Left ventricle myocardium inferior (tissue), 1 donor: Measurements from ENCODE around the gene WDR19. TPM values are rescaled to one million over a fixed set of nuclear protein-coding genes. Genes with fewer than 3 reads are reported as not detected.
"Not testable (repeated sequence)": the region's sequence is repeated elsewhere in the genome, so short reads cannot be mapped to it uniquely, and the experiment has no call there.

Experiments
- DNase-seq: peaks from one replicate; pipeline ENCODE4 v3.0.0-alpha.2; 2020
- H3K27ac ChIP-seq: fragments of 200-600 bp; replicated peaks from 2 replicates; pipeline ENCODE4 v1.8.0; 2021
- H3K27me3 ChIP-seq: fragments of 200-600 bp; 2 replicates; pipeline ENCODE4 v1.8.0; 2021; ENCODE audit warnings: low read depth
- H3K36me3 ChIP-seq: fragments of 200-600 bp; 2 replicates; pipeline ENCODE4 v1.8.0; 2021
- H3K4me1 ChIP-seq: fragments of 200-600 bp; 2 replicates; pipeline ENCODE4 v1.8.0; 2021
- H3K4me3 ChIP-seq: fragments of 200-600 bp; 2 replicates; pipeline ENCODE4 v1.8.0; 2021; ENCODE audit warnings: mild to moderate bottlenecking, moderate library complexity
- H3K9me3 ChIP-seq: fragments of 200-600 bp; replicated peaks from 2 replicates; pipeline ENCODE4 v1.8.0; 2021
- CTCF ChIP-seq: fragments of 200-600 bp; IDR thresholded peaks from 2 replicates; pipeline ENCODE4 v1.8.0; 2021; ENCODE audit warnings: antibody characterized with exemption, mild to moderate bottlenecking, borderline replicate concordance
- intact Hi-C: fragments of 100-400 bp; cut with micrococcal nuclease; formaldehyde crosslinking; loops from one replicate; pipeline ENCODE4 v1.11.0; 2022
- total RNA-seq: library from RNA; stranded (reverse); fragmentation: NEBNext Ultra II Directional; extraction: Animal tissue kit (Norgen Biotek cat#: 25700); gene quantifications from one replicate; pipeline ENCODE4 v1.2.1, GENCODE V29; 2021
- donor health status: DM: no; HTN: yes; CAD: no; lungs with severe emphysema.

The WDR19 gene
- total RNA-seq, 1 donor from 2014 or later: 10.4 TPM

GRCh38 chr4:39179681-39180080 lies 2.6 kb upstream of the WDR19 start:
- no peak for TF ChIP-seq CTCF
- intact Hi-C loops: no loop called here
- DNase-seq: no peak
- Histone ChIP-seq H3K27ac (no peak overlapping the region), H3K4me3 (no peak overlapping the region), H3K4me1 (peaks cover 24% of the 10 kb centered on the region), H3K36me3 (no peaks in the 10 kb centered on the region), H3K9me3 (no peaks in the 10 kb centered on the region), H3K27me3 (no peaks in the 10 kb centered on the region)

- H3K36me3 ChIP-seq, H3K27me3 ChIP-seq, DNase-seq, H3K9me3 ChIP-seq, H3K27ac ChIP-seq, H3K4me3 ChIP-seq, intact Hi-C loops: not testable (repeated sequence)
- H3K4me1 ChIP-seq: peaks cover 24% of the 10 kb centered on the region
Observed at GRCh38 chr4:39180629-39181028, 1.7 kb upstream of the WDR19 start.

- intact Hi-C loops: no loop called here
- Histone ChIP-seq H3K4me1 (peaks cover 24% of the 10 kb centered on the region), H3K9me3 (no peaks in the 10 kb centered on the region), H3K36me3 (no peaks in the 10 kb centered on the region), H3K27me3 (no peaks in the 10 kb centered on the region), H3K4me3 (peak overlapping the region; percentile 90), H3K27ac (peak overlapping the region; percentile 76)
- no peak for DNase-seq
- no peak for TF ChIP-seq CTCF
Observed at GRCh38 chr4:39181520-39181904, 817 bp upstream of the WDR19 start.

- Histone ChIP-seq H3K36me3 (peaks cover 73% of the 10 kb centered on the region), H3K4me1 (no peaks in the 10 kb centered on the region), H3K4me3 (no peak overlapping the region), H3K9me3 (no peaks in the 10 kb centered on the region), H3K27ac (no peak overlapping the region), H3K27me3 (no peaks in the 10 kb centered on the region)
- no peak for DNase-seq
- no peak for TF ChIP-seq CTCF
- intact Hi-C loops: no loop called here
Observed at GRCh38 chr4:39201963-39202362, 19.6 kb downstream of the WDR19 start.

- H3K4me3 ChIP-seq: no peak overlapping the region
- H3K36me3 ChIP-seq: peaks cover 80% of the 10 kb centered on the region
- intact Hi-C loops: no loop called here
- DNase-seq: no peak
- no peak overlapping the region for H3K27ac ChIP-seq
- TF ChIP-seq CTCF: no peak
- H3K27me3 ChIP-seq: no peaks in the 10 kb centered on the region
- no peaks in the 10 kb centered on the region for H3K4me1 ChIP-seq
- H3K9me3 ChIP-seq: no peaks in the 10 kb centered on the region
Observed at GRCh38 chr4:39204543-39204942, 22.2 kb downstream of the WDR19 start.

- intact Hi-C loops: no loop called here
- Histone ChIP-seq H3K4me3 (no peak overlapping the region), H3K27me3 (no peaks in the 10 kb centered on the region), H3K4me1 (no peaks in the 10 kb centered on the region), H3K27ac (no peak overlapping the region), H3K9me3 (no peaks in the 10 kb centered on the region), H3K36me3 (peaks cover 76% of the 10 kb centered on the region)
- no peak for DNase-seq
- TF ChIP-seq CTCF: no peak
Observed at GRCh38 chr4:39205000-39205399, 22.7 kb downstream of the WDR19 start.
